Urinary bladder (tissue), 4 donors: ENCODE results near the gene SYCP3. TPM values are rescaled to one million over a fixed set of nuclear protein-coding genes. Genes with fewer than 3 reads are reported as not detected.
"Not testable (repeated sequence)": the region's sequence is repeated elsewhere in the genome, so short reads cannot be mapped to it uniquely, and the experiment has no call there.

Source experiments
- DNase-seq: peaks from one replicate; pipeline ENCODE4 v3.0.0-alpha.2; 2015; ENCODE audit errors: extremely low spot score
- H3K27ac ChIP-seq: one replicate; pipeline ENCODE4 v1.5.1; 2013; ENCODE audit warnings: low read depth, mild to moderate bottlenecking, moderate library complexity
- H3K36me3 ChIP-seq: one replicate; pipeline ENCODE4 v1.6.1; 2013; ENCODE audit warnings: mild to moderate bottlenecking, moderate library complexity; ENCODE audit not compliant: insufficient read depth
- H3K4me1 ChIP-seq: one replicate; pipeline ENCODE4 v1.6.1; 2013; ENCODE audit warnings: mild to moderate bottlenecking, moderate library complexity; ENCODE audit not compliant: insufficient read depth
- H3K4me3 ChIP-seq: one replicate; pipeline ENCODE4 v1.5.1; 2013; ENCODE audit warnings: low read depth, low read length
- WGBS: extraction: QIAGEN DNeasy Blood & Tissue Kit; methylation state at CpG from one replicate; pipeline ENCODE4 v1.1.7; 2013; 5-methylcytosine and 5-hydroxymethylcytosine counted together
- polyA plus RNA-seq: library from polyadenylated mRNA; stranded (reverse); fragments of 200-250 nt; gene quantifications from one replicate; pipeline ENCODE4 v1.2.3, GENCODE V29; 2013
- total RNA-seq: library from RNA; depleted of rRNA; stranded (reverse); fragments of >200 nt; gene quantifications from one replicate; pipeline ENCODE4 v1.2.3, GENCODE V29; 2014
- donor health status: healthy with polysubstance abuse.
- donor health status: healthy.

Gene SYCP3
- total and polyA plus RNA-seq, 2 donors, result 0.10 to 0.21 TPM

- H3K4me1 ChIP-seq, result peaks cover 1% of the 10 kb centered on the region
- DNase-seq, result no peak
- H3K36me3 ChIP-seq, result no peaks in the 10 kb centered on the region
- H3K27ac ChIP-seq, result peak overlapping the region; percentile 63
- WGBS, result 36% methylated on average over 18 of the region's 18 CpGs
- peak overlapping the region; percentile 94 for H3K4me3 ChIP-seq
Measured at GRCh38 chr12:101696251-101697196, 42.7 kb downstream of the SYCP3 start.

- Histone ChIP-seq H3K36me3 (no peaks in the 10 kb centered on the region), H3K27ac (no peak overlapping the region), H3K4me1 (peaks cover 1% of the 10 kb centered on the region), H3K4me3 (no peak overlapping the region)
- no peak for DNase-seq
- WGBS, result 80% methylated on average over 1 of the region's 1 CpG
Measured at GRCh38 chr12:101695706-101696105, 43.6 kb downstream of the SYCP3 start.

- Histone ChIP-seq H3K27ac (no peak overlapping the region), H3K4me3 (no peak overlapping the region), H3K36me3 (no peaks in the 10 kb centered on the region), H3K4me1 (peaks cover 1% of the 10 kb centered on the region)
- DNase-seq, result no peak
- 98% methylated on average over 2 of the region's 2 CpGs for WGBS
Measured at GRCh38 chr12:101694986-101695385, 44.3 kb downstream of the SYCP3 start.

GRCh38 chr12:101694297-101694848, 44.9 kb downstream of the SYCP3 start:
- Histone ChIP-seq H3K4me3 (no peak overlapping the region), H3K4me1 (peaks cover 1% of the 10 kb centered on the region), H3K27ac (no peak overlapping the region), H3K36me3 (no peaks in the 10 kb centered on the region)
- DNase-seq, result no peak
- WGBS, result 88% methylated on average over 2 of the region's 2 CpGs

- no peak for DNase-seq
- H3K27ac ChIP-seq, result no peak overlapping the region
- no peaks in the 10 kb centered on the region for H3K36me3 ChIP-seq
- no peak overlapping the region for H3K4me3 ChIP-seq
- 90% methylated on average over 1 of the region's 1 CpG for WGBS
- H3K4me1 ChIP-seq, result peaks cover 1% of the 10 kb centered on the region
Measured at GRCh38 chr12:101691503-101692096, 47.7 kb downstream of the SYCP3 start.

DNA sequence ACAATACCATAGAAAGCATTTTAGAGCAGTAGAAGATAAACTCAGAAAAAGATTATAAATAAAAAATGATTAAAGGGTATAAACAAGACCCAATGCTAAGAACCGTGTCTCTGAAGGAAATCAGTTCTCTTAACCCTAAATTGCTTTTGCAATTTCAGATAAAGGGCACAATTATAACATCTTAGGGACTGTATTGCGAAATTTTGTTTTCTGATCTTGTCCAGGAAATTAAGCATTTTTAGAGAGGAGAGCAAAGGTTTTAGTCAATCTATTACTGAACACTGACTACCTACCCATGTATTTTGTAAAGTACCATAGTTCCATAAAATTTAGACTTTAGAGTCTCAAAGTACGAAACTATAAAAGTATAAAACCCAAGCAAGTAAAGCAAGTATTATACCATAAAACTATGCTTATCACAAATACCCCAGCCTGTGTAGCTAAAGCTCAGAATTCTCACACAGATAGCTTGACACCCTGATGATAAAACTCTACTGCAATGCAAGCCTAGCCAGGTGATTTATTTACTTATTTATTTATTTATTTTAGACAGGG, 48.6 kb downstream of the SYCP3 start:
- Histone ChIP-seq H3K36me3 (no peaks in the 10 kb centered on the region), H3K4me1 (no peaks in the 10 kb centered on the region), H3K27ac (no peak overlapping the region), H3K4me3 (no peak overlapping the region)
- no peak for DNase-seq
- WGBS, result 58% methylated on average over 3 of the region's 3 CpGs

DNA sequence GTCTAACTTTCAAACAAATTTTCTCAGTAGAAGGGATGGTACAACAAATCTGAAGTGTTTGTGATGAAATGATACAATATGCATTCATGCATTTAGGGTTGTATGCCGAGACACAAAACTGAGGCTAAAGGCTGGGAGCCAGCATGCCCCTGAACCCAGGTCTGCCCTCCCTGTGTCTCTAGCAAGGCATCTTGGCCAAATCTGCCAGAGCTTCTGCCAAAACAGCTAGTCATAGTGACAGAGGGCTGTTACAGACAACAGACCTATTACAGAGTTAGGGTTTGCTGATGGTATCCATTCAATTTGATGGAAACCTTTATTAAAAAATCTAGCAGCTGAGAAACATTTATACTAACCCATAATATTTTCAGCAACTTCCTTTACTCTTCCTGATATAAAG, 53.1 kb downstream of the SYCP3 start:
- no peak for DNase-seq
- H3K27ac ChIP-seq, result no peak overlapping the region
- 85% methylated on average over 1 of the region's 1 CpG for WGBS

GRCh38 chr12:101685092-101685491, 54.2 kb downstream of the SYCP3 start:
- 86% methylated on average over 1 of the region's 1 CpG for WGBS
- H3K4me3 ChIP-seq, result no peak overlapping the region
- no peak overlapping the region for H3K27ac ChIP-seq
- H3K36me3 ChIP-seq, result no peaks in the 10 kb centered on the region
- no peaks in the 10 kb centered on the region for H3K4me1 ChIP-seq
- DNase-seq, result no peak

More for the DNA sequence above, 53.1 kb downstream of the SYCP3 start:
- Histone ChIP-seq H3K4me1 (no peaks in the 10 kb centered on the region), H3K4me3 (no peak overlapping the region), H3K36me3 (no peaks in the 10 kb centered on the region)

DNA sequence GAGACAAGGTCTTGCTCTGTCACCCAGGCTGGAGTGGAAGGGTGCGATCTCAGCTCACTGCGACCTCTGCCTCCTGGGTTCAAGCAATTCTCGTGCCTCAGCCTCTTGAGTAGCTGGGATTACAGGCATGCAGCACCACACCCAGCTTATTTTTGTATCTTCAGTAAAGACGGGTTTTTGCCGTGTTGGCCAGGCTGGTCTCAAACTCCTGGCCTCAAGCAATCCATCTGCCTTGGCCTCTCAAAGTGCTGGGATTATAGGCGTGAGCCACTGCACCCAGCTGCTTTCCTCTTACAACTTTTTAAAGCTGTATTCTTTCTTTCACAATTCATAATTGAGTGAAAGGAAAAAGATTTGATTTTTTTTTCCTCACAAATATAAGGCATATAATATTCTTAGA, 57.6 kb downstream of the SYCP3 start:
- H3K27ac ChIP-seq, H3K4me1 ChIP-seq, DNase-seq, H3K4me3 ChIP-seq, H3K36me3 ChIP-seq: not testable (repeated sequence)
- WGBS, result 63% methylated on average over 6 of the region's 6 CpGs

DNA sequence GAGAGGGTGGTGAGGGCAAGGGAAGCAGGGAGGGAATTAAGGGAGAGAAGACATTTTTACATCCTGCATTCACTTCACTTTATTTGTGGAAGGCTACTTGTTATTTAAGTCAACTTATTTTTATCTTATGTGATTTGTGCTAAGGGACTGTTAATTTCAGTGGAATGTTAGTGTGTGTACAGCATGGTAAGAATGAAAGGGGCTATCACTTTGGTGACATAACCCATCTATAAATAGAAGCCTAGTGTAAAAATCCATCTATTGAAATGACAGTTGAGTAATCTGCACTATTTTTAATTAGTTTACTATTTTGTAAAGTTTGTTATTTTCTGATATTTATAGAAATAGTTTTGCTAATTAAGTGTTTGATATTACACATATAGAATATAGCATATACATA, 58.6 kb downstream of the SYCP3 start:
- Histone ChIP-seq H3K27ac (no peak overlapping the region), H3K36me3 (no peaks in the 10 kb centered on the region), H3K4me3 (no peak overlapping the region), H3K4me1 (no peaks in the 10 kb centered on the region)
- no peak for DNase-seq

DNA sequence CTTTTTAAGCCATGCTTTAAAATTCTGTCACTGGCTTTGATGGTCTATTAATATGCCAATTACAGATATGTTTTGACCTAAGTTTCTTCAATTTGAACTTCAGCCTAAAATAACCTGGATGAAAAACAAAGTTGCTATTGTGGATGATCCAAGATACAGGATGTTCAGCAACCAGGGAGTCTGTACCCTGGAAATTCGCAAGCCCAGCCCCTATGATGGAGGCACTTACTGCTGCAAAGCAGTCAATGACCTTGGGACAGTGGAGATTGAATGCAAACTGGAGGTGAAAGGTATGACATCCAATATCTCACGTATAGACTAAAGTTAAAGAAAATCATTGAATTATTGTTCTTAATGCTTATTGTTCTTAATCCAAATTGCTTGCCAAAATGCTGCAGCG, 59.0 kb downstream of the SYCP3 start:
- H3K4me1 ChIP-seq, result no peaks in the 10 kb centered on the region
- DNase-seq, result no peak
- 79% methylated on average over 3 of the region's 3 CpGs for WGBS

More for the DNA sequence above, 59.0 kb downstream of the SYCP3 start:
- Histone ChIP-seq H3K4me3 (no peak overlapping the region), H3K27ac (no peak overlapping the region), H3K36me3 (no peaks in the 10 kb centered on the region)
